Hematopoietic multipotent progenitor cell treated with erythropoietin and hydrocortisone succinate and interleukin-3 and kit ligand, for 4 days (in vitro differentiated cells): Measurements from ENCODE around the gene L3MBTL1.
"Not testable (repeated sequence)": the region's sequence is repeated elsewhere in the genome, so short reads cannot be mapped to it uniquely, and the experiment has no call there.

Source experiments
- DNase-seq: peaks from one replicate; pipeline ENCODE4 v3.0.0-alpha.2; 2015

Gene L3MBTL1

GRCh38 chr20:43563429-43563828 is 55.9 kb downstream of the L3MBTL1 start:
- DNase-seq, result peak; percentile 55

GRCh38 chr20:43563991-43564390 is 56.5 kb downstream of the L3MBTL1 start:
- no peak for DNase-seq

GRCh38 chr20:43564455-43564854 is 57.0 kb downstream of the L3MBTL1 start:
- DNase-seq, result no peak

- no peak for DNase-seq
Observed at GRCh38 chr20:43564993-43565757, 57.7 kb downstream of the L3MBTL1 start.

GRCh38 chr20:43565758-43566104 is 58.2 kb downstream of the L3MBTL1 start:
- no peak for DNase-seq

GRCh38 chr20:43567477-43567876 is 60.0 kb downstream of the L3MBTL1 start:
- no peak for DNase-seq

GRCh38 chr20:43568706-43569105 is 61.2 kb downstream of the L3MBTL1 start:
- DNase-seq, result no peak

GRCh38 chr20:43569282-43569681 is 61.8 kb downstream of the L3MBTL1 start:
- DNase-seq, result no peak

GRCh38 chr20:43570496-43570895 is 63.0 kb downstream of the L3MBTL1 start:
- DNase-seq, result no peak

- DNase-seq, result no peak
Observed at GRCh38 chr20:43571310-43571709, 63.8 kb downstream of the L3MBTL1 start.

- no peak for DNase-seq
Observed at GRCh38 chr20:43571771-43572170, 64.3 kb downstream of the L3MBTL1 start.

- DNase-seq, result no peak
Observed at GRCh38 chr20:43572891-43573290, 65.4 kb downstream of the L3MBTL1 start.

- no peak for DNase-seq
Observed at GRCh38 chr20:43576108-43576507, 68.6 kb downstream of the L3MBTL1 start.

GRCh38 chr20:43579861-43580793 is 72.6 kb downstream of the L3MBTL1 start:
- DNase-seq, result peak; percentile 78

GRCh38 chr20:43583133-43583864 is 75.8 kb downstream of the L3MBTL1 start:
- DNase-seq, result peak; percentile 12

- DNase-seq, result peak; percentile 98
Observed at GRCh38 chr20:43583982-43584432, 76.5 kb downstream of the L3MBTL1 start.

- DNase-seq, result no peak
Observed at GRCh38 chr20:43584448-43585136, 77.1 kb downstream of the L3MBTL1 start.

GRCh38 chr20:43586641-43587040 is 79.1 kb downstream of the L3MBTL1 start:
- no peak for DNase-seq

GRCh38 chr20:43588526-43588925 is 81.0 kb downstream of the L3MBTL1 start:
- DNase-seq, result not testable (repeated sequence)

- DNase-seq, result peak; percentile 47
Observed at GRCh38 chr20:43590036-43590391, 82.5 kb downstream of the L3MBTL1 start.

GRCh38 chr20:43590392-43591303 is 83.2 kb downstream of the L3MBTL1 start, which contains the start of gene IFT52:
TSS of gene IFT52 (plus strand) at chr20:43590937. CDS start at chr20:43594699, 3,762 bp downstream.
- peak; percentile 96 for DNase-seq
